Fibroblast of the aortic adventitia (primary cell): ENCODE results near the gene CENPM. TPM values are rescaled to one million over a fixed set of nuclear protein-coding genes. Genes with fewer than 3 reads are reported as not detected.

ENCODE experiments used
- DNase-seq: peaks from one replicate; pipeline ENCODE4 v3.0.0-alpha.2; 2010; ENCODE audit warnings: low read depth
- H3K4me3 ChIP-seq: 2 replicates; pipeline ENCODE4 v1.5.1; 2011; ENCODE audit warnings: low read depth, mild to moderate bottlenecking, control low read depth, low read length, moderate library complexity
- CTCF ChIP-seq: IDR thresholded peaks from 2 replicates; pipeline ENCODE4 v1.5.1; 2011; ENCODE audit warnings: mild to moderate bottlenecking, low read length, control low read depth, inconsistent platforms; ENCODE audit not compliant: insufficient read depth
- total RNA-seq: library from RNA; depleted of rRNA; stranded (reverse); fragments of >200 nt; gene quantifications from 2 replicates; pipeline ENCODE4 v1.2.3, GENCODE V29; 2012; ENCODE audit warnings: low replicate concordance

CENPM gene
- total RNA-seq, 1 donor = 16.9 TPM

GRCh38 chr22:41975299-41976069 lies 28.5 kb upstream of the CENPM start:
- no peak for TF ChIP-seq CTCF
- H3K4me3 ChIP-seq = no peak overlapping the region
- no peak for DNase-seq

- DNase-seq = no peak
- TF ChIP-seq CTCF = no peak
- no peak overlapping the region for H3K4me3 ChIP-seq
These were observed 27.8 kb upstream of the CENPM start for GRCh38 chr22:41974691-41975290.

- no peak overlapping the region for H3K4me3 ChIP-seq
- no peak for DNase-seq
- TF ChIP-seq CTCF = no peak
These were observed 24.5 kb upstream of the CENPM start for GRCh38 chr22:41971431-41971830.

GRCh38 chr22:41970601-41971000 lies 23.6 kb upstream of the CENPM start:
- TF ChIP-seq CTCF = no peak
- H3K4me3 ChIP-seq = no peak overlapping the region

GRCh38 chr22:41969110-41969646 lies 22.2 kb upstream of the CENPM start, which contains the start of gene SEPTIN3:
SEPTIN3 (plus strand) TSS chr22:41969443; CDS start chr22:41971493, 2,050 bp downstream.
- TF ChIP-seq CTCF = no peak
- DNase-seq = no peak
- no peak within 1 kb of the TSS for H3K4me3 ChIP-seq

More at GRCh38 chr22:41970601-41971000, 23.6 kb upstream of the CENPM start:
- DNase-seq = no peak

- H3K4me3 ChIP-seq = no peak overlapping the region
- no peak for TF ChIP-seq CTCF
- DNase-seq = peak; percentile 12
These were observed 21.6 kb upstream of the CENPM start for GRCh38 chr22:41968601-41969000.
